Ovary (tissue), 9 donors: ENCODE data around the gene MYO6. TPM values are rescaled to one million over a fixed set of nuclear protein-coding genes. Genes with fewer than 3 reads are reported as not detected.

Experiments
- DNase-seq, 5 donors: peaks; one replicate each; pipeline ENCODE4 v3.0.0-alpha.2; 2019 to 2020
- H3K27ac ChIP-seq, 2 donors: fragments of 200-600 bp; one replicate each; pipeline versions ENCODE4 v1.5.1 to v1.8.0; 2019 to 2022
- H3K27me3 ChIP-seq: fragments of 200-600 bp; one replicate; pipeline ENCODE4 v1.8.0; 2022
- H3K36me3 ChIP-seq: fragments of 200-600 bp; sonication (generic); one replicate; pipeline ENCODE4 v1.5.1; 2019
- H3K4me1 ChIP-seq: one replicate; pipeline ENCODE4 v1.8.1; 2013; ENCODE audit warnings: mild to moderate bottlenecking, moderate library complexity; ENCODE audit not compliant: insufficient read depth
- H3K4me3 ChIP-seq: fragments of 200-600 bp; sonication (generic); one replicate; pipeline ENCODE4 v1.5.1; 2017
- H3K9me3 ChIP-seq, 2 donors: fragments of 200-600 bp in 1 of 2; sonication (generic) in 1 of 2; one replicate each; pipeline versions ENCODE4 v1.5.1 to v1.8.1; 2013 to 2019; ENCODE audit warnings: mild to moderate bottlenecking in 1 of 2, moderate library complexity in 1 of 2
- EP300 ChIP-seq: sonication (generic); formaldehyde crosslinking; IDR thresholded peaks from one replicate; pipeline ENCODE4 v1.6.1; 2017; ENCODE audit warnings: antibody characterized with exemption
- POLR2A ChIP-seq: fragments of 450-650 bp; IDR thresholded peaks from one replicate; pipeline ENCODE4 v1.6.1; 2017; ENCODE audit warnings: antibody characterized with exemption, mild to moderate bottlenecking, moderate library complexity
- WGBS, 3 donors: extraction: QIAGEN DNeasy Blood & Tissue Kit in 1 of 3; methylation state at CpG; one replicate each; pipeline versions ENCODE4 v1.1.5 to v1.1.7; 2013 to 2017; 5-methylcytosine and 5-hydroxymethylcytosine counted together
- intact Hi-C, 4 donors: fragments of 100-400 bp; cut with DNase I; formaldehyde crosslinking; loops; one replicate each; pipeline versions ENCODE4 v1.11.0 to v1.15.1; 2022 to 2023
- polyA plus RNA-seq, 2 donors: library from polyadenylated mRNA; stranded (reverse); fragments of 200-250 nt in 1 of 2; fragments of 350-450 nt in 1 of 2; fragmentation: Illumina TruSeq in 1 of 2; extraction: RNeasy Lipid Tissue Mini Kit (QIAGEN cat#74804) in 1 of 2; gene quantifications; one replicate each; pipeline ENCODE4 v1.2.3, GENCODE V29; 2013 to 2014
- total RNA-seq, 7 donors: library from RNA; depleted of rRNA in 2 of 7; stranded (reverse); fragments of >200 nt in 2 of 7; fragmentation: NEBNext Ultra II Directional in 3 of 7; extraction: Animal tissue kit (Norgen Biotek cat#: 25700) in 3 of 7; gene quantifications; one replicate each; pipeline versions ENCODE4 v1.1.0 to v1.2.4, GENCODE V29; 2016 to 2023
- TF ChIP-seq, protein P1 (sequence below), 3 donors: fragments of 450-650 bp in 2 of 3; fragments of 200-600 bp in 1 of 3; IDR thresholded peaks; one replicate each; pipeline versions ENCODE4 v1.5.1 to v1.8.0; 2016 to 2022; ENCODE audit warnings: antibody characterized with exemption in 3 of 3, mild to moderate bottlenecking in 1 of 3
- donor health status: DM: no; HTN: no; CAD: no; lungs with moderate emphysema.
- donor health status: DM: no; HTN: no; CAD: no.
- donor health status: Bipolar disorder and iron deficiency.
- donor health status: DM: yes; HTN: yes; CAD: no.
- donor health status: DM: no; HTN: no; CAD: no.
- donor health status: DM: yes; HTN: yes; CAD: no.

Gene MYO6
- total and polyA plus RNA-seq, 9 donors, result 4.4 to 20.8 (median 12.3) TPM

DNA sequence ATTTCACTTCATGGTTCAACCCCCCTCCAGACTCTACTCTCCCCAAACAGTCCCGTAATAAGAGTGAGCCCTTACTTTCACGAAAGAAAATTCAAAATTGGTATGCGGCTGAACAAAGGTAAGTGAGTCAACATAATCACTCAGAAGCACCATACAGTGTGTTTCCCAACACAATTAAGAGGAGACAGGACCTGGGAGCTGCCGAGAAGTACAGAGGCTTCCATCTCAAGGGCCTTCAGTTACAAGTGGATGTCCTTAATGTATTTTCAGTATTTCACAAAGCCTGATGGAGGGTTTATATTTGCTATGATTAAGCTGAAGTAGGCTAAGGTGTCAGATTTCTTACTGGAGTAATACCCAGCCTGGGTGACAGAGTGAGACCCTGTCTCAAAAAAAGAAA is 51.1 kb downstream of the MYO6 start:
- Histone ChIP-seq H3K36me3 (no peaks in the 10 kb centered on the region), H3K27ac (no peak overlapping the region), H3K27me3 (no peaks in the 10 kb centered on the region), H3K9me3 (no peaks in the 10 kb centered on the region), H3K4me3 (no peak overlapping the region), H3K4me1 (no peaks in the 10 kb centered on the region)
- intact Hi-C loops, result no loop called here
- no peak for DNase-seq
- TF ChIP-seq POLR2A (no peak), EP300 (no peak)
- TF ChIP-seq, protein P1, sequence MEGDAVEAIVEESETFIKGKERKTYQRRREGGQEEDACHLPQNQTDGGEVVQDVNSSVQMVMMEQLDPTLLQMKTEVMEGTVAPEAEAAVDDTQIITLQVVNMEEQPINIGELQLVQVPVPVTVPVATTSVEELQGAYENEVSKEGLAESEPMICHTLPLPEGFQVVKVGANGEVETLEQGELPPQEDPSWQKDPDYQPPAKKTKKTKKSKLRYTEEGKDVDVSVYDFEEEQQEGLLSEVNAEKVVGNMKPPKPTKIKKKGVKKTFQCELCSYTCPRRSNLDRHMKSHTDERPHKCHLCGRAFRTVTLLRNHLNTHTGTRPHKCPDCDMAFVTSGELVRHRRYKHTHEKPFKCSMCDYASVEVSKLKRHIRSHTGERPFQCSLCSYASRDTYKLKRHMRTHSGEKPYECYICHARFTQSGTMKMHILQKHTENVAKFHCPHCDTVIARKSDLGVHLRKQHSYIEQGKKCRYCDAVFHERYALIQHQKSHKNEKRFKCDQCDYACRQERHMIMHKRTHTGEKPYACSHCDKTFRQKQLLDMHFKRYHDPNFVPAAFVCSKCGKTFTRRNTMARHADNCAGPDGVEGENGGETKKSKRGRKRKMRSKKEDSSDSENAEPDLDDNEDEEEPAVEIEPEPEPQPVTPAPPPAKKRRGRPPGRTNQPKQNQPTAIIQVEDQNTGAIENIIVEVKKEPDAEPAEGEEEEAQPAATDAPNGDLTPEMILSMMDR (IDR thresholded peaks at IDR 0.05), result no peak
- WGBS, 3 donors, result 94 to 98% (median 96%) methylated on average over 4 of the region's 4 CpGs

DNA sequence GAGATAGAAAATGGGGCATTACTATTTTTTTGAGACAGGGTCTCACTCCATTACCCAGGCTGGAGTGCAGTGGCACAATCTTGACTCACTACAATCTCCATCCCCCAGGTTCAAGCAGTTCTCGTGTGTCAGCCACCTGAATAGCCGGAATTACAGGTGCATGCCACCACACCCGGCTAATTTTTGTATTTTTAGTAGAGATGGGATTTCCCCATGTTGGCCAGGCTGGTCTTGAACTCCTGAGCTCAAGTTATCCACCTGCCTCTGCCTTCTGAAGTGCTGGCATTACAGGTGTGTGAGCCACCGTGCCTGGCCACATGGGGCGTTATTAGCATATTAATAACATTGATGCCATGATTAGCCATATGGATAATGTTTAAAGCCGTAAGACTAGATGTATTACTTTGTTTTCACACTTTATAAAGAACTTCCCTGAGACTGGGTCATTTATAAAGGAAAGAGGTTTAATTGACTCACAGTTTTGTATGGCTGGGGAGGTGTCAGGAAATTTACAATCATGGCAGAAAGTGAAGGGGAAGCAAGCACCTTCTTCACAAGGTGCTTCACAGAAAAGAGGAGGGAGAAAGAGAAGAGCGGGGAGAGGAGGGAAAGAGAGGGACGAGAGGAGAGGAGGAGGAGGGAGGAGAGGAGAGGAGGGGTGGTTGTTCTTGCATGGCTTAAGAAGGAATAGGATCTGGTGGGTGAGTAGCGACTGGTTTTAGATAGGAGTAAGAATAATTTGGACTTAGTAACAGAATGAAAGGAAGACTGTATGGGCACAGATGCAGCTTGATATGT is 51.9 kb downstream of the MYO6 start:
- no peak overlapping the region for H3K27ac ChIP-seq
- H3K4me3 ChIP-seq, result no peak overlapping the region
- intact Hi-C loops, result no loop called here
- no peak for TF ChIP-seq EP300
- TF ChIP-seq POLR2A, result no peak
- TF ChIP-seq, protein P1 (IDR thresholded peaks at IDR 0.05), result no peak
- 92 to 93% (median 92%) methylated on average over 9 of the region's 9 CpGs for WGBS, 3 donors
- DNase-seq, result no peak
- no peaks in the 10 kb centered on the region for H3K27me3 ChIP-seq
- no peaks in the 10 kb centered on the region for H3K4me1 ChIP-seq
- no peaks in the 10 kb centered on the region for H3K36me3 ChIP-seq
- no peaks in the 10 kb centered on the region for H3K9me3 ChIP-seq

DNA sequence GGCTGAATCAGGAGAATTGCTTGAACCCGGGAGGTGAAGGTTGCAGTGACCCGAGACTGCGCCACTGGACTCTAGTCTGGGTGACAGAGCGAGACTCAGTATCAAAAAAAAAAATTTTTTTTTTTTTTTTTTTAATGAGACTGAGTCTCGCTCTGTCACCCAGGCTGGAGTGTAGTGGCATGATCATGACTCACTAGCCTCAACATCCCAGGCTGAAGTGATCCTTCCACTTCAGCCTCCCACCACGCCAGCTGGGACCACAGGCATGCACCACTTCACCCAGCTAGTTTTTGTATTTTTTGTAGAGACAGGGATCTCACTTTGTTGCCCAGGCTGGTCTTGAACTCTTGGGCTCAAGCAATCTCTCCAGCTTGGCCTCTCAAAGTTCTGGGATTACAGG is 53.3 kb downstream of the MYO6 start:
- WGBS, 3 donors, result 94 to 97% (median 96%) methylated on average over 6 of the region's 6 CpGs
- TF ChIP-seq, protein P1 (IDR thresholded peaks at IDR 0.05), result no peak
- no peak for TF ChIP-seq POLR2A
- TF ChIP-seq EP300, result no peak
- no peaks in the 10 kb centered on the region for H3K36me3 ChIP-seq

DNA sequence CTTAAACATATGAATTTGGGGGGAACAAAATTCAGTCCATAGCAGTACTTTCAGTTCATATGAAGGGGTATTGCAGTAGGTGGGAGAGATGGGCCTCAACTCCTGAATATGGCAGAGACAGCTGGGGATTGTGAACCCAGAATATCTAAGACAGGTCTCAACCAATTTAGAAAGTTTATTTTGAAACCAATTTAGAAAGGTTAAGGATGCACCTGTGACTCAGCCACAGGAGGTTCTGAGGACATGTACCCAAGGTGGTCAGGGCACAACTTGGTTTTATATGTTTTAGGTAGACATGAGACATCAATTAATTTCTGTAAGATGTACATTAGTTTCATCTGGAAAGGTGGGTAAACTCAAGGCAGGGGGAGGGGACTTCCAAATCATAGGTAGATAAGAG is 59.5 kb downstream of the MYO6 start:
- DNase-seq, result no peak
- TF ChIP-seq, protein P1 (IDR thresholded peaks at IDR 0.05), result no peak
- TF ChIP-seq POLR2A (no peak), EP300 (no peak)
- no peaks in the 10 kb centered on the region for H3K27me3 ChIP-seq
- H3K9me3 ChIP-seq, result no peaks in the 10 kb centered on the region
- no peaks in the 10 kb centered on the region for H3K36me3 ChIP-seq
- H3K4me1 ChIP-seq, result no peaks in the 10 kb centered on the region
- no peak overlapping the region for H3K4me3 ChIP-seq
- intact Hi-C loops, result no loop called here
- H3K27ac ChIP-seq, result no peak overlapping the region

More for the DNA sequence above, 53.3 kb downstream of the MYO6 start:
- no peaks in the 10 kb centered on the region for H3K9me3 ChIP-seq
- H3K4me1 ChIP-seq, result no peaks in the 10 kb centered on the region
- intact Hi-C loops, result no loop called here
- H3K4me3 ChIP-seq, result no peak overlapping the region
- no peak for DNase-seq
- no peaks in the 10 kb centered on the region for H3K27me3 ChIP-seq
- H3K27ac ChIP-seq, result no peak overlapping the region
